ENCODE results near the gene STRAP. TPM values are rescaled to one million over a fixed set of nuclear protein-coding genes. Genes with fewer than 3 reads are reported as not detected.

The STRAP gene
- total and polyA plus RNA-seq, 2 of the 8 experiments (the other 6 are each of a cell fraction or from before 2014, with no cell fraction given): 107 to 251 TPM

GRCh38 chr12:15919418-15919817, 37.2 kb downstream of the STRAP start:
- H4K8ac ChIP-seq (ENCODE audit: extremely low read depth, insufficient read depth, low read length): no peak overlapping the region
- H3K27me3 ChIP-seq (replicated peaks in 1 of 4; ENCODE audit: control insufficient read depth in 3 of 4, extremely low read depth in 1 of 4, insufficient read depth in 3 of 4, low read length in 3 of 4): peaks cover 0 to 1% (median 0%) of the 10 kb centered on the region in 4 experiments; a peak in 1 of 7 replicates
- H4K20me1 ChIP-seq (replicated peaks in 1 of 2; ENCODE audit: control insufficient read depth in 1 of 2, insufficient read depth in 2 of 2, low read length in 2 of 2): no peaks in the 10 kb centered on the region
- DNase-seq (ENCODE audit: low read depth in 1 of 2, low spot score in 2 of 2): no peak
- H3K4me3 ChIP-seq (ENCODE audit: extremely low read depth in 1 of 4, insufficient read depth in 2 of 4, low read depth in 3 of 4, low read length in 4 of 4): no peak overlapping the region
- H3K79me2 ChIP-seq (ENCODE audit: control insufficient read depth in 1 of 2, insufficient read depth in 2 of 2, low read length in 2 of 2): peaks cover 0 to 3% of the 10 kb centered on the region in 2 experiments; a peak in 1 of 4 replicates
- H3K14ac ChIP-seq (ENCODE audit: insufficient read length): no peak overlapping the region
- H4K5ac ChIP-seq (ENCODE audit: insufficient read length, low read depth, low read length): no peak overlapping the region
- no peak overlapping the region for H3K18ac ChIP-seq (ENCODE audit: extremely low read depth, low read length)
- no peak overlapping the region for H3K27ac ChIP-seq (ENCODE audit: low read depth, low read length)
- H3K23me2 ChIP-seq (ENCODE audit: low read depth, low read length): peaks cover 2% of the 10 kb centered on the region; the same call in 1 of the 2 replicates
- H3K9me3 ChIP-seq (ENCODE audit: insufficient read depth in 2 of 2, low read depth in 1 of 2, low read length in 1 of 2): no peaks in the 10 kb centered on the region
- H2BK12ac ChIP-seq (ENCODE audit: low read depth, low read length): no peak overlapping the region
- no peak for FAIRE-seq
- POLR2A ChIA-PET (ENCODE audit: partially characterized antibody): interaction anchor here (0.8 to 1.8 kb wide), 3 partner anchors 8 to 10 kb away, joined by 3 to 4 read pairs (median 3); partner anchors contain the start of gene DERA
- CTCF ChIA-PET (ENCODE audit: partially characterized antibody): no interaction called here
- H3K79me1 ChIP-seq (ENCODE audit: low read depth, low read length): no peaks in the 10 kb centered on the region; the same call in none of the 2 replicates
- H2BK15ac ChIP-seq (ENCODE audit: low read length): no peak overlapping the region
- no peak overlapping the region for H3K23ac ChIP-seq (ENCODE audit: insufficient read length)
- no peak for TF ChIP-seq SIN3A (conservative IDR thresholded peaks at IDR 0.05 in 1 of 2, IDR thresholded peaks at IDR 0.05 in 1 of 2; ENCODE audit: low read depth in 1 of 2, low read length in 2 of 2)
- TF ChIP-seq BACH1 (IDR thresholded peaks at IDR 0.05; ENCODE audit: low read length): no peak
- no peak for TF ChIP-seq RAD21 (IDR thresholded peaks at IDR 0.05 in 1 of 2, conservative IDR thresholded peaks at IDR 0.05 in 1 of 2; ENCODE audit: low read depth in 2 of 2, low read length in 2 of 2)
- TF ChIP-seq EZH2 (IDR thresholded peaks at IDR 0.05; ENCODE audit: low read depth, low read length, severe bottlenecking): no peak
- TF ChIP-seq KDM5A (IDR thresholded peaks at IDR 0.05; ENCODE audit: low read length): no peak
- TF ChIP-seq ASH2L (IDR thresholded peaks at IDR 0.05; ENCODE audit: low read length): no peak
- TF ChIP-seq POLR2AphosphoS5 (IDR thresholded peaks at IDR 0.05; ENCODE audit: low read depth, low read length): no peak
- TF ChIP-seq CHD1 (IDR thresholded peaks at IDR 0.05; ENCODE audit: low read depth, low read length): no peak
- TF ChIP-seq TBP (IDR thresholded peaks at IDR 0.05; ENCODE audit: low read depth, low read length): no peak
- TF ChIP-seq MAX (IDR thresholded peaks at IDR 0.05): no peak
- no peak overlapping the region for H2BK20ac ChIP-seq (ENCODE audit: low read length)
- no peak overlapping the region for H4K91ac ChIP-seq (replicated peaks; ENCODE audit: insufficient read length, low read length)
- no peaks in the 10 kb centered on the region for H3K36me3 ChIP-seq (ENCODE audit: control insufficient read depth in 2 of 4, insufficient read depth in 4 of 4, low read length in 3 of 4)
- no peak overlapping the region; a peak in 1 of 7 replicates for H3K9ac ChIP-seq (replicated peaks in 1 of 4; ENCODE audit: extremely low read depth in 1 of 4, low read depth in 3 of 4, low read length in 3 of 4)
- H2AK5ac ChIP-seq (ENCODE audit: low read depth, low read length): no peak overlapping the region
- H3K4ac ChIP-seq (replicated peaks; ENCODE audit: insufficient read length, low read depth, low read length): no peak overlapping the region
- no peak overlapping the region for H3K4me2 ChIP-seq (ENCODE audit: insufficient read depth in 1 of 2, low read depth in 2 of 2, low read length in 2 of 2)
- no peaks in the 10 kb centered on the region; a peak in 2 of 7 replicates for H3K4me1 ChIP-seq (replicated peaks in 1 of 4; ENCODE audit: control insufficient read depth in 3 of 4, insufficient read depth in 4 of 4, low read length in 3 of 4)
- no peak overlapping the region for H2BK5ac ChIP-seq (ENCODE audit: low read depth, low read length)
- no peak overlapping the region for H2BK120ac ChIP-seq (replicated peaks; ENCODE audit: low read depth, low read length)
- H2AFZ ChIP-seq (ENCODE audit: low read length): no peak overlapping the region
- H3K56ac ChIP-seq (replicated peaks; ENCODE audit: insufficient read length, low read depth, low read length): no peak overlapping the region
- 90% methylated on average over 2 of the region's 2 CpGs; no CpG with 5 or more reads in 1 of the 2 experiments for WGBS, 2 experiments (ENCODE audit: extremely low coverage in 1 of 2, insufficient coverage in 1 of 2, insufficient read length in 1 of 2, insufficient replicate concordance in 2 of 2, low coverage in 1 of 2, low lambda C conversion rate in 2 of 2, missing lambda C conversion rate in 1 of 2)

All from H1 (cell line).